Endothelial cell of umbilical vein (primary cell): ENCODE data around the gene STRIP2. TPM values are rescaled to one million over a fixed set of nuclear protein-coding genes. Genes with fewer than 3 reads are reported as not detected.
"Not testable (repeated sequence)": the region's sequence is repeated elsewhere in the genome, so short reads cannot be mapped to it uniquely, and the experiment has no call there.

ENCODE experiments used
- BruUV-seq: library from RNA; stranded (reverse); fragments of 400-500 nt; replicated peaks from 2 replicates; lab custom pipeline; 2021; lab: Mats Ljungman, UMichigan
- CTCF ChIA-PET: fragments of 300-600, 350-600 bp; sonication (Branson Sonifier 250); formaldehyde crosslinking; loops from one replicate; lab custom pipeline; 2021; ENCODE audit warnings: antibody characterized with exemption, inconsistent platforms; lab: Charles Lee
- POLR2A ChIA-PET: fragments of 300-600, 350-600 bp; sonication (Branson Sonifier 250); formaldehyde crosslinking; loops from one replicate; lab custom pipeline; 2021; ENCODE audit warnings: antibody characterized with exemption, inconsistent platforms; lab: Charles Lee
- DNase-seq: peaks from one replicate; pipeline ENCODE4 v3.0.0-alpha.2; 2011; ENCODE audit warnings: low read depth, low spot score
- FAIRE-seq: peaks from 2 replicates; lab custom pipeline; 2011; peaks lifted over from hg19 to GRCh38; lab: Jason Lieb, UNC
- H2AFZ ChIP-seq: 2 replicates; pipeline ENCODE4 v1.6.0; 2012; ENCODE audit warnings: low read depth, low read length, control low read depth, inconsistent platforms
- H3K27ac ChIP-seq: 2 replicates; pipeline ENCODE4 v1.5.1; 2011; ENCODE audit warnings: low read depth, mild to moderate bottlenecking, control low read depth, low read length, moderate library complexity; ENCODE audit not compliant: insufficient read depth
- H3K27me3 ChIP-seq, 2 experiments: 2 replicates each; pipeline versions ENCODE4 v1.6.0 to v1.6.1; 2011; ENCODE audit warnings: low read length in 2 of 2, mixed read lengths in 1 of 2; ENCODE audit not compliant: control insufficient read depth in 2 of 2, insufficient read depth in 2 of 2
- H3K36me3 ChIP-seq, 2 experiments: 2 replicates in 1 of 2; 3 replicates in 1 of 2; pipeline ENCODE4 v1.5.1; 2011; ENCODE audit warnings: low read length in 2 of 2, mild to moderate bottlenecking in 1 of 2, moderate library complexity in 1 of 2; ENCODE audit not compliant: control insufficient read depth in 2 of 2, insufficient read depth in 2 of 2; ENCODE audit errors: extremely low read depth in 1 of 2
- H3K4me1 ChIP-seq: 3 replicates; pipeline ENCODE4 v1.5.1; 2011; ENCODE audit warnings: mild to moderate bottlenecking, low read length; ENCODE audit not compliant: control insufficient read depth, insufficient read depth; ENCODE audit errors: extremely low read depth
- H3K4me2 ChIP-seq: 2 replicates; pipeline ENCODE4 v1.6.1; 2011; ENCODE audit warnings: low read length, control low read depth, mixed read lengths; ENCODE audit not compliant: insufficient read depth
- H3K4me3 ChIP-seq, 3 experiments: fragments of 200-600 bp in 1 of 3; sonication (generic), shearing (Covaris generic) in 1 of 3; replicated peaks in 1 of 3; 2 replicates each; pipeline ENCODE4 v1.5.1; 2011 to 2016; ENCODE audit warnings: control low read depth in 3 of 3, low read length in 3 of 3, mild to moderate bottlenecking in 2 of 3, inconsistent platforms in 1 of 3, low read depth in 1 of 3, moderate library complexity in 1 of 3; ENCODE audit not compliant: insufficient read depth in 1 of 3
- H3K79me2 ChIP-seq: 2 replicates; pipeline ENCODE4 v1.6.0; 2012; ENCODE audit warnings: low read length, inconsistent platforms; ENCODE audit not compliant: control insufficient read depth, insufficient read depth
- H3K9ac ChIP-seq: replicated peaks from 2 replicates; pipeline ENCODE3; 2011; ENCODE audit warnings: low read length, control low read depth; ENCODE audit not compliant: insufficient read depth; ENCODE audit errors: extremely low read depth
- H3K9me1 ChIP-seq: replicated peaks from 3 replicates; pipeline ENCODE4 v1.6.0; 2011; ENCODE audit warnings: mild to moderate bottlenecking, low read length; ENCODE audit not compliant: control insufficient read depth, insufficient read depth; ENCODE audit errors: extremely low read depth
- H3K9me3 ChIP-seq: replicated peaks from 2 replicates; pipeline ENCODE4 v1.5.1; 2012; ENCODE audit warnings: low read length, inconsistent platforms; ENCODE audit not compliant: control insufficient read depth, insufficient read depth
- H4K20me1 ChIP-seq: replicated peaks from 2 replicates; pipeline ENCODE3; 2011; ENCODE audit warnings: mild to moderate bottlenecking, low read length; ENCODE audit not compliant: control insufficient read depth, insufficient read depth; ENCODE audit errors: extremely low read depth
- EZH2 ChIP-seq: IDR thresholded peaks from 2 replicates; pipeline ENCODE4 v1.6.1; 2012; ENCODE audit warnings: borderline replicate concordance, low read depth, mild to moderate bottlenecking, moderate library complexity, low read length, inconsistent platforms; ENCODE audit not compliant: severe bottlenecking
- FOS ChIP-seq: IDR thresholded peaks from 2 replicates; pipeline ENCODE4 v1.6.1; 2011; ENCODE audit warnings: mild to moderate bottlenecking, low read length, moderate library complexity, borderline replicate concordance; ENCODE audit not compliant: insufficient read depth
- GATA2 ChIP-seq: IDR thresholded peaks from 2 replicates; pipeline ENCODE4 v1.7.0; 2011; ENCODE audit warnings: low read depth, mild to moderate bottlenecking, moderate library complexity, mixed read lengths, low read length; ENCODE audit not compliant: insufficient read length, insufficient read depth
- JUN ChIP-seq: IDR thresholded peaks from 2 replicates; pipeline ENCODE4 v1.6.1; 2011; ENCODE audit warnings: borderline replicate concordance, low read depth; ENCODE audit not compliant: insufficient read length, insufficient read depth
- MYC ChIP-seq: IDR thresholded peaks from one replicate; pipeline ENCODE4 v1.6.1; 2011; ENCODE audit warnings: mild to moderate bottlenecking, low read depth, low read length
- POLR2A ChIP-seq: IDR thresholded peaks from 2 replicates; pipeline ENCODE4 v1.6.1; 2012; ENCODE audit warnings: low read depth, mild to moderate bottlenecking, control low read depth, low read length
- POLR2AphosphoS5 ChIP-seq: IDR thresholded peaks from 2 replicates; pipeline ENCODE4 v1.6.1; 2012; ENCODE audit warnings: low read depth, mild to moderate bottlenecking, control low read depth, low read length, moderate library complexity; ENCODE audit not compliant: insufficient read depth
- dilution Hi-C: fragments of 300-500 bp; cut with MboI; formaldehyde crosslinking; loops from one replicate; pipeline ENCODE4 v1.15.0; 2019; ENCODE audit warnings: low sequenced_read_pairs; ENCODE audit not compliant: extremely low pct_ligation_motif_present
- intact Hi-C: fragments of 100-400 bp; cut with micrococcal nuclease; formaldehyde crosslinking; loops from one replicate; pipeline ENCODE4 v1.10.0; 2022
- polyA plus RNA-seq, 4 experiments: library from polyadenylated mRNA; depleted of rRNA in 3 of 4; stranded (reverse) in 3 of 4; unstranded in 1 of 4; fragments of >200 nt; gene quantifications; 2 replicates each; pipeline versions ENCODE4 v1.2.1 to v1.2.3, GENCODE V29; 2011 to 2012; ENCODE audit warnings: missing spikeins in 1 of 4
- total RNA-seq: library from RNA; stranded (reverse); gene quantifications from 2 replicates; pipeline ENCODE4 v1.2.3, GENCODE V29; 2021
- TF ChIP-seq, protein P1 (sequence below): IDR thresholded peaks from 2 replicates; pipeline ENCODE4 v1.6.1; 2011; ENCODE audit not compliant: insufficient read depth, insufficient read length
- TF ChIP-seq, protein P2 (sequence below), 2 donors: IDR thresholded peaks; 1 replicate in 1 of 2; 2 replicates in 1 of 2; pipeline ENCODE4 v1.5.1; 2011; ENCODE audit warnings: low read length in 2 of 2, mild to moderate bottlenecking in 2 of 2, moderate library complexity in 2 of 2, control low read depth in 1 of 2, inconsistent platforms in 1 of 2, low read depth in 1 of 2; ENCODE audit not compliant: insufficient read depth in 1 of 2; ENCODE audit errors: extremely low read depth in 1 of 2

The STRIP2 gene
- total and polyA plus RNA-seq, 2 donors (not counting 3 experiments of a cell fraction or from before 2014, with no cell fraction given): 3.4 to 10.0 TPM

DNA sequence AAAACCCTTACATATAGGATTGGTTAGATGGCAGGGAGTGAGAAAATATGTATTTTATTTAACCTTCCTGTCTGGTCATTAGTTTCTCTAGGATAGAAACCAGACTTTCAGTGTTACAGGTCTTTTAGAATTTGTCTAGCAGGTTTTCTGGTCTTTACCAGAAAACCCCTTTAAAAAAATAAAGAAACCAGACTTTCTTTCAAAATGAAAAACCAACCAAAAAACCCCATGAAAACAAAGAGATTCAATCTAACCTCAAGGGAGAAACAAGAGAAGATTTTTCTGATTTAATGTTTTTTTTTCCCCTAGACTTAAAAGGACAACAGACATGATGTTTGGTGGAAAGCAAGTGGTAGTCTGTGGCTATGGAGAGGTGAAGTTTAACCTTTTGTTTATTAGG, 28.7 kb upstream of the STRIP2 start:
- no peaks in the 10 kb centered on the region for H3K27me3 ChIP-seq
- dilution Hi-C loops: no loop called here
- no peak overlapping the region for H2AFZ ChIP-seq
- no peaks in the 10 kb centered on the region for H3K79me2 ChIP-seq
- DNase-seq: no peak
- no peak overlapping the region for H3K4me3 ChIP-seq
- H3K9ac ChIP-seq: no peak overlapping the region
- ChIA-PET CTCF (interaction anchor here (0.8 to 2.9 kb wide), 3 partner anchors 9 to 62 kb away, joined by 3 to 7 read pairs (median 4); no protein-coding TSS in a partner anchor), POLR2A (no interaction called here)
- no peak overlapping the region for H3K27ac ChIP-seq
- BruUV-seq: no TSS peak
- H3K9me1 ChIP-seq: no peaks in the 10 kb centered on the region
- H4K20me1 ChIP-seq: no peaks in the 10 kb centered on the region
- TF ChIP-seq JUN (no peak), GATA2 (no peak), POLR2AphosphoS5 (no peak), FOS (no peak), MYC (no peak), POLR2A (no peak), EZH2 (no peak)
- TF ChIP-seq, protein P1, sequence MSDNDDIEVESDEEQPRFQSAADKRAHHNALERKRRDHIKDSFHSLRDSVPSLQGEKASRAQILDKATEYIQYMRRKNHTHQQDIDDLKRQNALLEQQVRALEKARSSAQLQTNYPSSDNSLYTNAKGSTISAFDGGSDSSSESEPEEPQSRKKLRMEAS: no peak
- TF ChIP-seq, protein P2, sequence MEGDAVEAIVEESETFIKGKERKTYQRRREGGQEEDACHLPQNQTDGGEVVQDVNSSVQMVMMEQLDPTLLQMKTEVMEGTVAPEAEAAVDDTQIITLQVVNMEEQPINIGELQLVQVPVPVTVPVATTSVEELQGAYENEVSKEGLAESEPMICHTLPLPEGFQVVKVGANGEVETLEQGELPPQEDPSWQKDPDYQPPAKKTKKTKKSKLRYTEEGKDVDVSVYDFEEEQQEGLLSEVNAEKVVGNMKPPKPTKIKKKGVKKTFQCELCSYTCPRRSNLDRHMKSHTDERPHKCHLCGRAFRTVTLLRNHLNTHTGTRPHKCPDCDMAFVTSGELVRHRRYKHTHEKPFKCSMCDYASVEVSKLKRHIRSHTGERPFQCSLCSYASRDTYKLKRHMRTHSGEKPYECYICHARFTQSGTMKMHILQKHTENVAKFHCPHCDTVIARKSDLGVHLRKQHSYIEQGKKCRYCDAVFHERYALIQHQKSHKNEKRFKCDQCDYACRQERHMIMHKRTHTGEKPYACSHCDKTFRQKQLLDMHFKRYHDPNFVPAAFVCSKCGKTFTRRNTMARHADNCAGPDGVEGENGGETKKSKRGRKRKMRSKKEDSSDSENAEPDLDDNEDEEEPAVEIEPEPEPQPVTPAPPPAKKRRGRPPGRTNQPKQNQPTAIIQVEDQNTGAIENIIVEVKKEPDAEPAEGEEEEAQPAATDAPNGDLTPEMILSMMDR (IDR thresholded peaks at IDR 0.05; ENCODE audit: extremely low read depth in 1 of 2, insufficient read depth in 1 of 2, low read depth in 1 of 2, low read length in 2 of 2): no peak
- no peak overlapping the region for H3K4me2 ChIP-seq
- no peaks in the 10 kb centered on the region for H3K36me3 ChIP-seq
- intact Hi-C loops: no loop called here
- no peaks in the 10 kb centered on the region for H3K9me3 ChIP-seq
- peaks cover 6% of the 10 kb centered on the region for H3K4me1 ChIP-seq
- no peak for FAIRE-seq

DNA sequence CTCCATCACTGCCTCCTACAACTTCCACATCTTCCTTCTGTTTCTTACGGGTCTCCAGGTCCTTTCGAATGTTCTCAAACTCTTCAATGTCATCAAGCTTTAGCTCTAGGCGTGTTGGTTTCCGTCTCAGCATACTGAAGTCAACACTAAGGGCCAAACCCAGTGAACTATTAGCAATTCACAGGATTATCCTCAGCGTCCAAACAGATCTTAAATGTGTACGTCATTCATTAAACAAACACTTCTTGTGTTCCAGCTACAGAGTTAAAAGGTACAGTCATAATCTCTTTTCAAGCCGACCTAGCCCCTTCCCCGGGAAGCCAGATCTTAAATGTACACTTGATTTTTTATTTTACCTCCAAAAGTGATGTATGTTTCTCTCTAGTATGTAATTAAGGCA, 24.0 kb upstream of the STRIP2 start:
- intact Hi-C loops, H3K27me3 ChIP-seq, dilution Hi-C loops, H3K27ac ChIP-seq, H3K9ac ChIP-seq, H2AFZ ChIP-seq, H3K4me3 ChIP-seq, FAIRE-seq, H3K9me3 ChIP-seq, H3K79me2 ChIP-seq, H3K4me2 ChIP-seq, POLR2A ChIA-PET, H4K20me1 ChIP-seq, BruUV-seq, H3K4me1 ChIP-seq, H3K9me1 ChIP-seq, DNase-seq, H3K36me3 ChIP-seq: not testable (repeated sequence)
- CTCF ChIA-PET: interaction anchor here (0.6 kb wide), 1 partner anchor 9 kb away, joined by 3 read pairs; no protein-coding TSS in a partner anchor
